GM20431 (cell line): ENCODE measurements around the gene ANGEL1.

Source experiments
- in situ Hi-C: fragments of 300-500 bp; cut with MseI, MboI; formaldehyde crosslinking; loops from one replicate; pipeline ENCODE4 v1.15.0; 2020; ENCODE audit warnings: low sequenced_read_pairs; ENCODE audit not compliant: unreplicated experiment

ANGEL1 gene

DNA sequence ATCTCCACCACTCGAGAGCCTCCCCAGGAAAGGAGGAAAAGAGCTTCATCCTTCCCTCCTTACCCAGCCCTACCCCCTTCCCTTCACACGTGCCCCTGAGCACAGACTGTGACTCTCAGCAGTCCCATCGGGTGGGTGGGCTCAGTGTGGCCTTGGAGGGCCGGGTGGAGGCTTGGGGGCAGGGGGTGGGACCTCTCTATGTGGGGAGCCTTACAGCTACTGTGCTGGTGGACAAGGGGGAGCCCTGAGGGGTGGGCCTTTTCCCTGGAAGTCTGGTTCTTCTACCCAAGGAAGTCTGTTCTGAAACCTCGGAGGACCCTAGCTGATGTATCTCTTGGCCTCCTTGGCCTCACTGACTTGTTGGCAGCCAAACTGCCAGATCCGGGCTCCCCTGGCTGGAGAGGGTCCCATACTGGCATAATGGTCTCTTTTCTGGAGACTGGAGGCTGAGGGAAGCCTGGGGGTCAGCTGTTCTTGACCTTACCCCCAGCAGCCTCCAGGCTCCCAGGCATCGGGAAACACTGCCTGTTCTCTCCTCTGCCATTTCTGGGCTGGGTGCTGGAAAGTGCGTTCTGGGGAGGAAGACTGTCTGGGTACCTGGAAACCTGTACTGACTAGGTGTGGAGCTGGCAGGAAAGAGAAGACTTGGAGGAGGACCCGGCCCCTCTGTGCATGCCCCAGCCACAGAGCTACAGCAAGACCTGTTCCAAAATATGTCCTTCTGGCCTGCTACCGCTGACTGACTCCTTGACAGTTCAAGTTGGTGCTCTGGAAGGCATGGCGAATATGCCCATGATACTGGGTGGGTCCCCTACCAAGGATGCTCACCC is 43.8 kb downstream of the ANGEL1 start:
- in situ Hi-C loops: no loop called here

DNA sequence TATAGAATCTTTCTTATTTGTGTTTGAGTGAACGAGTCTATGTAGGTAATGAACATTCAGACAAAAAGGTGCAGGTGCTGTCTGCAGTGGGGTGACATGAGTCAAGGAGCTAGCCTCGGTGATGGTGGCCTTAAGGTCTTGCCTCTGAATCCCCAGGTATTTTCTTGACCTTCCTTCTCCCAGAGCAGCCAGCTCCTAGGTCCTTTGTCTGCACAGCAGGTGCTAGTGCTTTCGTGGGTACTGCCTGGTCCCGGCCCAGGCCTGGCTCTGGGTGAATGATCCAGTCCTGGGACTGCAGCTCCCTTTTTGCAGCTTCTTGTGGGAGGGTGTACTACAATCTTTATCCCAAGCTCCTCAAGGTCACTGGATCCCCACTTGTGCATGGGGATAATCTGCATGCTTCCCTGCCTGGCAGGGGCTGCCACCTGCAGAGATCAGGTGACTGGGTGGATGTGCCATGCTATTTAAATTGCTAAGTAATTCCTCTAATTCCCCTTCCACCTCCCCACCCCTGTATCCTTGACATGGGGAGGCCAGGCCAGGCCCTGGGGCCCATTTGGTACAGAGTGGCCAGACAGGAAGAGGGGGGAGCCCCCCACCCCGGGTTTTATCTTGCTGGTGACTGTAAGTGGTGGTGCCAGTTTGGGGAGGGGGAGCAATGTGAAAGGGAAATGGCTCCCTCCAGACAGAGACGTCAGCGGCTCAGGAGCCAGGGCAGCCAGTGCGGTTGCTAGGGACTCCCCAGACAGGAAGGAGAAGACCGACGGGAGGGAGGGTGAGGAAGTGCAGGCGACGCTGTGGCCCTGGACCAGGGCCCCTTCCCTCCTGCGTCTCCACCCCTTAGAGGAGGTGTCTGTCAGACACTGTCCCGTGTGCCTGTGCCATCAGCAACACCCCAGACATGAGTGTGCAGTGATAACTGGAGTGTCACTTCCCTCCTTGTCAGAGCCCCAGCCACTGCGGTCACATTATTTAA is 44.7 kb downstream of the ANGEL1 start:
- in situ Hi-C loops: no loop called here

DNA sequence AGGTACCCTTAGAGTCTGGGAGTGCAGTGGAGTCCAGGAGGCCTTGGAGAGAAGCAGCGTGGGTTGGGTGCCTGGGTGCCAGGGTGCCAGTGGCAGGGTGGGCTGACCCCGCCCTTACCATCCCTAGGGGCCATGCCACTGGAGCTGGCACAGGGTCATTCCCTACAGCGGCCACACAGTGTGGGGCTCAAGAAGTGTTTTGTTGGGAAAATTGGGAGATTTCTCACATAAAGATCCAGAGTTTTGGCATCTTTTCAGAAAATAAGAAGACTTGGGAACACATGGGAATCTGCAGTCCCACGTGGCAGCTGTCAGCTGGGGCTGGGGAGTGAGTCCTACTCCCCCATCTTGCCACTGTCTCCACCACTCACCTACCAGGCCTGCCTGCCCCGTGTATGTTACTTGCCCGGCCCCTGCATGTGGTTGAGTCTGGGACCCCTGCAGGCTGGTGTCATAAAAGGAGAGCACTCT is 47.2 kb downstream of the ANGEL1 start:
- in situ Hi-C loops: no loop called here

DNA sequence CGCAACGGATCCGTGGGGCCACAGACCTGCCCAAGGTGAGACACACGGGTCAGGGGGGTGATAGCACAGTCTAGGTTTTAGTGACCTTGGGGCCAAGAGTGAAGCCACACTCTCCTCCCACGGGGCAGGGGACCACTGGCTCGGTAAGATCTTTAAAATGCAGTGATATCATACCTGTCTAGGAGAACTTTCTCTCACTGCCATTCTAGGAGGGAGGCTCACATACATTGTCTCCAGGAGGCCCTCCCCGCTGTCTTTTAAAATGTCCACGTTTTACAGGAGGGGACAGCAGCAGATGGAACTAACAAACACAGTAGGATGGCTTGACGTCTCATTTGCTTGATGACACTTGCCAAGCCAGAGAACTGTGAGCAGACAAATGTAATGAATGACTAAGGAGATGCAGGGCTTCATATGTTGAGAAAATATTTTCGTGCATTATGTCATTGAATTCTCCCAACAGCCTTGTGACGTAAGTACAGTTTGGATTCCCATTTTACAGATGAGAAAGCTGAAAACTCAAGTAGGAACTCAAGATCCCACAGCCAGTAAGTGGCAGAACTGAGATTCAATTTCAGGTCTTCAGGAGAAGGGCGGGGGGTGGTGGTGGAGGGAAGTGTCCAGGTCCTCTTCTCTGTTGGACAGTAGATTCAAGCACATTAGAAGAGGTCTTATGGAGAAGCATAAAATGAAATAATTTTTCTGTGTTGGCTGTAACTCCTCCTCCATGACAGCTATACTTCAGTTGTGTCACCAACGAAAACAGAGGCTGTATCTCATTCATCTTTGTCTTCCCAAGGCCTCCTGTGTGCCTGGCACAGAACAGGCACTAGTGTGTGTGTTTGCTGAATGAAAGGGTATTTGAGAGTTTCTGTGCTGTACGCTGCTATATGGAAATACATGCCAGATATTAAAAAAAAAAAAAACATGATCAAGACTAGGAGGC is 49.3 kb downstream of the ANGEL1 start:
- in situ Hi-C loops: no loop called here

DNA sequence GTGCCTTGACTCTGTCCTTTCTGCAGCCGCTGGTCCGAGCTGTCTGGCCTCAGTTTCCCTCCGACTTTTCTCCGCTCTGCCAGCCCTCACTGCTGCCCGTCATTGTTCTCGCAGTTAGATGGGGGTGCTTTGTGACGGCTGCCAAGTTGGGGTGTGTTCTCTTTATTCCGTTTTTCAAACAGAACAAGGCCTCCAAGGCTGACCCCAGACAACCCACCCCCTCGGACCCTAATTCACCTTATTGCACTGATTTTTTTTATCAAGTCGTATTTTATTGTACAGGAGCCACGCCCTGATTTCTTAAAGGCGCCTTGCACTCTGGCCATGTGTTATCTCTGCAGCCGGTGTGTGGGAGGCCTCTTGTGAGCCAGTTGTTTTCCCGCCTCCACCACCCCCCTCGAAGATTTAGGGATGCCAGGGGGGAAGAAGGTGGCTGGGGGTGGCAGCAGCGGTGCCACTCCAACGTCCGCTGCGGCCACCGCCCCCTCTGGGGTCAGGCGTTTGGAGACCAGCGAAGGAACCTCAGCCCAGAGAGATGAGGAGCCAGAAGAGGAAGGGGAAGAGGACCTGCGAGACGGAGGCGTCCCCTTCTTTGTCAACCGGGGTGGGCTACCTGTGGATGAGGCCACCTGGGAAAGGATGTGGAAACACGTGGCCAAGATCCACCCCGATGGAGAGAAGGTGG is 50.1 kb downstream of the ANGEL1 start:
- in situ Hi-C loops: no loop called here

DNA sequence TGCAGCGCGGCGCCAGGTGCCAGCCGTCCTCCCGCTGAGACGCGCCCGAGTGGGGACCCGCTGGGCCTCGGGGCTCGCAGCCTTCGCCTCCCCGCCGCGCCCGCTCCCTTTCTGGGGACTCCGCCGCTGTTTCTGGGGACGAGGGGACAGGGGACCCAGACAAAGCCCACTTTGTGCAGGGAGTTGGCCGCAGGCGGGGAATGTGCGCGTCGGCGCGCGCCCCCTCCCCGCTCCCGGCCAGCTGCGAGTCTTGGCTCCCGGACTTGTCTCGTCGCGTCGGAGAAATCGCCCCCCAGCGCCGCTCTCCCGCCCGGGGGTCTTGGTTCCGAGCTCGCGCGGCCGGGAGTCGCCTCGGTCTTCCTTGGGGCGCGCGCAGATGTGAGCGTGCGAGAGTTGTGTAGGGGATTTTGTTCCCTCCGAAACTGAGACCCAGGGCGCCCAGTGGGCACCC is 50.7 kb downstream of the ANGEL1 start:
- in situ Hi-C loops: no loop called here

DNA sequence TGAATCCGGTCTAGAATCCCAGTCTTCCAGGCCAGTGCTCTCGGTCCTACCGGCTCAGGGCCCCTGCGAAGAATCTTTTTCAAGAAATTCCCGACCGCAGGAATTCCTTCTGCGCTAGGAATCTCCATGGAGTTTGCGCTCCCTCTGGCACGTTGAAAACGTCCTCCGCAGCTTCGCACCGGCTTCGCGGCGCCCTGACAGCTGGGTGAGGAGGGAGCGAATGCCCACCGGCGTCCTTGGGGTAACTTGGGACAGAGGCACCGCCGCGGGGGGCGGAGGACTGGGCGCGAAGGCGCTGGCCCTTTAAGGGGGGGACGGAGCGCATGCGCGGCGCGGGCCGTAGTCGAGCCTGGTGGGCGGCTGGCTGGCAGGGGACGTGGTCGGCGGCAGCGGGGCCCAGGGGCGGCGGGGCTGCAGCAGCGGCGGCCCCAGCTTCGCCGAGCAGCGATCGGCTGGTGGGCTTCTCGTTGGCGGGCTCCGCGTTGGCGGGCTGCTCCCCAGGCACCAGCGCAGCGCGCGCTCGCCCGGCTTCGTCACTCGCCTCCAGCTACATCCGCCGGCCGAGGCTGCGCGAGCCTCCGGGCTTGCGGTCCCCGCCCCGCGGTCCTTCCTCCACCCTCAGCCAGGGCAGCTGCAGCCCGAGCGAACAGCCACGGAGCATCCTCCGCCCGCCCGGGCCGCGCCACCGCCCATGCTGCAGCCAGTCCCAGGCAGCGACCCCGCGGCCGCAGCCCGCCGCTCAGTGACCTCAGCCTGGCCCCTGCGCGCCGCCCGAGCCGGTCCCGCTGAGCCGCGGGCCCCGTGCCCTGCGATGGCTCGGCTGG is 51.3 kb downstream of the ANGEL1 start, which contains the start of gene VASH1:
Gene VASH1 (plus strand): TSS at position 333 of the 824 bp plus-strand sequence. CDS start 1,354 bp downstream, outside the sequence.
- in situ Hi-C loops: no loop called here

DNA sequence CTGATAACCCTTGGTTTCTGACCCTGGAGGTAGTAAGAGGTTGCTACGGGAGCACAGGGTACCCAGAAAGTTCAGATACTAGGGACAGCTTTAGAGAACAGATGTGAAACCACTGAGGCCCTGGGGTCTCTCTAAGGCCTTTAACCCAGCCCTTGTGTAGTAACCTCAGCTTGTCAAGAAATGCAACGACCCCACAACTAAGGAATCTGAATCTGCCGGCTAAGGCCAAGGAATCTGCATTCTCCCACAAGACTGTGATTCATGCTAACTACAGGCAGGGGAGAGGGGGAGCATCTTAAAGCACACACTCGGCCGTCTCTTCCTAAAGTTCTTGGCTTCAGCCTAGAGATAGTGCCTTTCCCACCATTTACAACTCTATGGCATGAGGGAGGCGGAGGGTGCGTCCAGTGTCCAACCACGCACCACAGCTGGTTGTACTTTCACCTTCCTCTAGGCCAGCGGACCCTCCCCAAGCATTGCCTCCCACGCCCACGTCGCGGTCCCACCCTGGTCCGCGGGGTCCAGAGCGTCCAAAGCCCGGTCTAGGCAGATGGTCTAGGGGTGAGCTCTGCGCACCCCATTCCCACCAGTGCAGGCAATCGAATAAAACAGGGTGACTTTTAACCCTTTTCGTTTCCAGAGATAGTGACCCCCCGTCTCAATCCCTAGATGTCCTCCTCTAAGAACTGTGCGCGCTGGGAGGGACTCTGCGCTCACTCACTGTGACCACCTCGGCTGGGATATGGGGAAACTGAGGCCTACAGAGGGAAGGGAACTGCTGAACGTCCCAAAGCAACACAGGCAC is 52.1 kb downstream of the ANGEL1 start:
- in situ Hi-C loops: no loop called here

DNA sequence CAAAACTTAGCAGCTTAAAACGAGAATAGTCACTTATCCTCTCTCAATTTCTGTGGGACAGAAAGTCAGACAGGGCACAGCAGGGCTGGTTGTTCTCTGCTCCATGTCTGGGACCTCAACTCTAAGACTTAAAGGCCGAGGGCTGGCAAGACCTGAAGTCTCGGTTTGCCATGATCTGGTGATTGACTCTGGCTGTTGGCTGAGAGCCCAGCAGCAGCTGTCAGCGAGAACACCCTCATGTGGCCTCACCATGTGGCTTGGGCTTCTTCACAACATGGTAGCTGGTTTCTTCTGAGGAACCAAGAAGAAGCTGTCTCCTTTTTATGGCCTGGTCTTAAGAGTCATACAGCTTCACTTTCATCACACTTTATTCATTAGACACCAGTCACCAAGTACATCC is 53.1 kb downstream of the ANGEL1 start:
- in situ Hi-C loops: no loop called here

DNA sequence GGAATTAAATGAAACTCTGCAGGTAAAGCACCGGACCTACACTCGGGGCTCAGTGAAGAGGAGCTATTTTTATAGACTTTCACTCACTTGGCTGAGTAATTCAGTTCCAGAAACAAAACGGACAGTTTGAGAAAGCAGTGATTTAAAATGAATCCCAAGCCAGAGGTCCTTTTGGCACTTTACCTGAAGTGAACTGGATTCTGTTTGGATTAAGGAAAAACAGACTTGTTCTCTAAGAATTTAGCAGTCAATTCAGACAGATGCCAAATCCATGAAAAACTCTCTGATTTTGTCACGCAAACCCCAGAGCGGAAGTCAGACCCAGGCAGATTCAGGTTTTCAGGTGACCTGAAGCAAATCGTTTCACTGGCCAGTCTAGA is 56.3 kb downstream of the ANGEL1 start:
- in situ Hi-C loops: no loop called here

DNA sequence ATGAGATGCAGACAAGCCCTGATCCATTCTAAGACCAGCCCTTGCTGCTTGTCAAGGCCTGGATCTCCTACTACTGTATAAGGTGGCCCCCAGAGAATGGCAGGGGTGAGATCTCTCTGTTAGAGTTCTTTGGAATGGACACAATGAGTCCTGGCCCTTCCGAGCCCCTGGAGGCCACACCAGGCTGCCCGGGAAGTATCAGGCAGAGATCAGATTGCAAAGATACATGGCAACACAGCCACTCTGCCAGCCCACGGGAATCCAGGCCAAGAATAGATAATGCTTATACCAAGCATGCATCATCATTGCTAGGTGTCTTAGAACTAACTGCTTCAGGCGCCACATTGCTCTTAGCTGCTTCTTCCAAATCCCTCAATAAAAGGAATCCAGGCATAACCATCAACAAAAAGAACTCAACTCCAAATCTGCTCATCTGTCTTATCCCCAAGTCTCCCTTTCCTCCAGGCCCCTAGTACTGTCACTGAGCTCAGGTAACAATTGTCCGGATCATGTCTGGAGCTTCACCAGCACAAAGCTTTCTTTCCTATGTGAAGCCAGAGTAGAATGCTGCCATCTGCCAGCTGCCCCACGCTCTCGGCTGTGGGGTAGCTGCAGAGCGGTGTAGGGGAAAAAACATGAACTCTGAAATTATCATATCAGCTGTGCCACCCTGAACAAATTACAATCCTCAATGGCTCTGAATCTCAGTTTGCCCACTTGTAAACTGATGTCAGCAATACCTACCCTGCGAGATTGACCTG is 56.9 kb downstream of the ANGEL1 start:
- in situ Hi-C loops: no loop called here

DNA sequence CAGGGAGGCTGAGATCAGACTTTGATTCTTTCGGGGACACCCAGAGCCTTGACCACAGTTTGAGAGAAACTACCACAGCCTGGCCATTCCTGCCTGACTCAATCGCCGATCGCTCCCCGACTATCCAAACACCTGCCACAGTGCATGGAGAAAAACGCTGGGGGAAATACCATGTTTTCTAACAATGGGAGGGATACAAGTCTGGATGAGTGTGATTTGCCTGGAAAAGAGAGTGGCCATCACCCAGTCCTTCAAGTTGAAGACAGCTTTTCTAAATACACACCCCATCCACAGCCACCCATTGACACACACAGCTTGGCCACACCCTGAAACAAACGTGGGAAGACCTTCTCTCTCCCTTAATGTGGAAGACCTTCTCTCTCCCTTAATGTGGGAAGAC is 58.1 kb downstream of the ANGEL1 start:
- in situ Hi-C loops: no loop called here

DNA sequence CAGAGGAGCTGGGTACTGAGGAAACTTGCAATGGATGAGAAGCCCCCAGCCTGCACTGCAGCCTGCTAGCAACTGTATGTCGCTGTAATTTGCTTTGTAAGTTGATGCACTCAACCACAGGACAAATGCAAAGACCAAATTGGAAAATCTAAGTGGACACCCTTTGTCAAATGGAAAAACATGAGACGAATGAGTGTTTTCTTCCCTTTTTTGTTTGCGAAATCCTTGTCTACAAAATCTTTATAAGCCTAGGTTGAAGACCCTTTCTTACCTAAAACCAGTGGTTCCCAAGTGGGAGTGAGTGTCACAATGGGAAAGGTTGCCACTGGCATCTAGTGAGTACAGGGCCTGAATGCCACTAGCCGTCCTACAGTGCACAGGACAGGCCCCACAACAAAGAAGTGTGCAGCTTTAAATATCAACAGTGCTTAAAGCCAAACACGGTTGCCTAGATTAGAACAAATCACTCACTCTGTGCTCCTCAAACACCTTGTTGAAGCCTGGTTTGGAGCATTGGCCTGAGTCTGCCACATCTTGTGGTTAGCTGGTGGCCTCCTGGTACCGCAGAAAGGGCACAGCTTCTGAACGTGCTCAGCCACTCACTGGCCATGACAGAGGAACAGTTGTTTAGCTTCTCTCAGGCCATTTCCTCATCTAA is 59.0 kb downstream of the ANGEL1 start:
- in situ Hi-C loops: no loop called here

DNA sequence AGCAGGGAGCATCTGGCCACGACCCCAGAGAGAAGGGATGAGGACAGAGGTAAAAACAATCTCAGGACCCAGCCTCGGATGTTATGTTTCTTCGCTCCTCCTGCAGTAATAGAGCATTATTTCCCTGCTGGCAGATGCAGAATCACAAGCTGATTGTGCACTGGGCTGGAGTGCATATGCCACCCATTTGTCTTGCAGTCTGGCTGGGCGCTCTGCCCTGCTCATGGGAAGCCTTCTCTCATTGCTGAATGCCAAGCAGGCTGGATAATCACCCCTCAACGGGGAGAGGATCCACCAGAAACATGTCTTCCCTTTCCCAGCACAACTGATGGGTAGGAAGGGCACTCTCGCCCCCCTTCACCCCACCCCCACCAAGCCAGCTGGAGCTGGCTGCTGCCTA is 59.9 kb downstream of the ANGEL1 start:
- in situ Hi-C loops: no loop called here

DNA sequence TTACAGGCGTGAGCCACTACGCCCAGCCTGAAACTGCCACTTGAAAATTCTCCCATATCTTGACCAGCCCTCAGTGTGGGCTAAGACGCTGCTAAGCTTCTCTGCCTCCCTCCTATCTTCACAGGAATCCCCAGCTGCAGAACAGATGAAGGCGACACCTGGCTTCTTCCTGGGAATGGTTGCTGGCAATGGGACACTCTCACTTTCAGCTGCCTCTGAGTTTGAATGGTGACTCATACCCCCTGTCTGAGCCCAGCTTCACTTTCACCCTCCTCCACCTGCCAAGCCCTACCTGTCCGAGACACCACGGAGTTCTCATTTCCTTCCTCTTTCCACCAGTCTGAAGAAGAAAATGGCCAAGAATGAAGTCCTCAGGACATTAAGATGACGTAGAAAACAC is 69.7 kb downstream of the ANGEL1 start:
- in situ Hi-C loops: no loop called here

DNA sequence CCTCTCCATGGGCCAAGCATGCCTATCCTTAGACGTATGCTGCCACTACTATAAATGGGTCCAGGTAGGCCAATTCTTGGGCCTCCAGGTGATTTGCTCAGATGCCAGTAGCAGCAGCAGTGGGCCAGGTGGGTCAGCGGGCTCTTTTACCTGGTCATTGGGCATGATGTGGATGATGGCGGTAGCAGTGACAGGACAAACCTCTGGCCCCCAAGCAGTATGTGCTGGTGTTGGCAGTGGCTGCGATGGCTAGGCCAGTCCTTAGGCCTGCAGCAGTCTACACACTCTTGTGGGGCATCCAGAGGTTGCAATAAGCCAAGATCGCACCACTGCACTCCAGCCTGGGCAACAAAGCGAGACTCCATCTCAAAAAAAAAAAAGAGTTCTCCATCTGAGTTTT is 70.5 kb downstream of the ANGEL1 start:
- in situ Hi-C loops: no loop called here
